ENCODE data around the gene MAP3K7CL. TPM values are rescaled to one million over a fixed set of nuclear protein-coding genes. Genes with fewer than 3 reads are reported as not detected.

The MAP3K7CL gene
- total RNA-seq, 1 donor from 2014 or later: 9.6 TPM

DNA sequence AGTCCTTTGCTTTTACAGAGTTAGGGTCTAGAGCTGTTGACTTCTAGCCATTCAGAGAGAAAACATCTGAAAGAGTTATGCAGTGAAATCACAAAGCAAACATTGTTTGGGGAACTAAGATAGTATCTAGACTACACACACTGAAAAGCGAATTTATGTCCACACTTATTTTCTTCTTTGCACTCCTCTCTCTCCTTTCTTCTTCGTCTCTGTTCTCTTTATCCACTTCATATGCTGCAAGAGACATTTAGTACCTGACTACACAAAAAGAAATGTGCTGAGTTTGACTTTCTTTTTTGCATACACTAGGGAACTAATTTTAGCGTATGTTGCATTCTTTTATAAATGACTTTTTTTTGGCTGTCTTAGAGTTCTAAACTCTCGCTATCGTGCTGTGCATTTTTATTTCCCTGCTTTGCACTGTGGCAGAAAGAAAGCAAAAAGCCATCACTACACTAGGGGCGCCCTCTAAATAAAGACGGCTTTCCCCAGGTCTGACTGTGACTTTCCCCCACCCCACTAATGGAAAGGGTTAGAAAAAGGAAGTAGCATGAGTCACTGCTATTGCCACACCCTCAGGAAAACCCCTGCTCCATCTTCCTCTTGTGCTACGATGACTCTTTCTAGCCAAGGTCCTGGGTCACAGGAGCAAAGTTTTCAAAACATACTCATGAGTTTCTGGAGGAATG lies 65.7 kb downstream of the MAP3K7CL start:
- DNase-seq (ENCODE audit: low read depth): peak; percentile 97

DNA sequence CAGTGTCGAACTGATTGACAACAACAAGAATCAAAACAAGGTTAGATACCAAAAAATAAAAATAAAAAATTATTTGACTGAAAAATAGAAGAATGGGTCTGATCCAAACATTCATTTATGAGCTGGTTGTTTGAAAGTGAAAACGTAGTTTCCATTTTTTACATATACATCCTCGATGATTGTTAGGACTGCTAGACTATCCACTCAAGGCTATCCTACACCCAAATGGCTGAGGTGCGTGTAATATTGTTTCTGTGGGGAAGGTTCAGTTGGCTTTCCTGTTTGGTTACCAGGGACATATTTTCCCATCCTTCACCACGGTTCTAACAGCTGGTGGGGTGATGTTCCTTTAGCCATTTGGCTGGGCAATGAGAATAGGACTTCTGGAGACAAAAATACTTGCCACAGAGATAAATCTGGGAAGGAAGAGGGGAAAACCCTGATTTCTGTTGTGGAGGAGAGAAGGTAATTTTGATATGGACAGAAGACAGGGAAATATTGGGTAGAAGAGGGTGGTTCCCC lies 66.3 kb downstream of the MAP3K7CL start:
- DNase-seq (ENCODE audit: low read depth): no peak

DNA sequence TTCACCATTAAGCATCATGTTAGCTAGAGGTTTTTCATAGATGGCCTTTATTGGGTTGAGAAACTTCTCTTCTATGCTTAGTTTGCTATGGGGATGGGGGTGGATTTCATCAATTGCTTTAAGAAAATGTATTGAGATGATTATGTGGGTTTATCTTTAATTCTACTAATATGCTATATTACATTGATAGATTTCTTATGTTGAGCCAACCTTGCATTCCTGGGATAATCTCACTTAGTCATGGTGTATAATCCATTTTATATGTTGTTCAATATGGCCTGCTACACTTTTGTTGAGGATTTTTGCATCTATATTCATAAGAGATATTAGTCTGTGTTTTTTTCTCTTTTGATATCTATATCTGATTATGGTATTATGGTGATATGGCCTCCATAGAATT lies 70.7 kb downstream of the MAP3K7CL start:
- no peak for DNase-seq (ENCODE audit: low read depth)

GRCh38 chr21:29205009-29205408 lies 74.6 kb downstream of the MAP3K7CL start:
- DNase-seq (ENCODE audit: low read depth): no peak

DNA sequence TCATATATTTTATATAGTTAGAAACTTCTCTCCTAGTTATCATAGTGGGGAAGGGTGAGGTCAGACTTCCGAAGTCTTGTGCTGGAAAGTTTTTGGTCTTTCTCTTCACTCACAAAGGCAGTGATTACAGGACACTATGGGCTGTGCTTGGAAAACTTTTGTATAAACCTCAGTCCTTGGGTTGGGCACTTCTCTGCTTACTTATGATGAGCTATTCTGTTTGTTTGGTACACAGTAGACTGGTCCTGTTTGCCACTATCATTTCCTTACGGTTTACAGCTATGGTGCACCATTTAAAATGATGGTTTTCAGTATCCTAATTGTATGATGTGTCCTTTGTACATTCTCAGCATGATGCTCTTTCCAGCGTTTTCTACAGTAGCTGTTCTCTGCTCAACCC lies 75.5 kb downstream of the MAP3K7CL start:
- DNase-seq (ENCODE audit: low read depth): no peak

- no peak for DNase-seq (ENCODE audit: low read depth)
Observed at GRCh38 chr21:29206445-29206844, 76.0 kb downstream of the MAP3K7CL start.

- no peak for DNase-seq (ENCODE audit: low read depth)
Observed at GRCh38 chr21:29207201-29207600, 76.8 kb downstream of the MAP3K7CL start.

GRCh38 chr21:29208044-29208681 lies 77.7 kb downstream of the MAP3K7CL start:
- no peak for DNase-seq (ENCODE audit: low read depth)

DNA sequence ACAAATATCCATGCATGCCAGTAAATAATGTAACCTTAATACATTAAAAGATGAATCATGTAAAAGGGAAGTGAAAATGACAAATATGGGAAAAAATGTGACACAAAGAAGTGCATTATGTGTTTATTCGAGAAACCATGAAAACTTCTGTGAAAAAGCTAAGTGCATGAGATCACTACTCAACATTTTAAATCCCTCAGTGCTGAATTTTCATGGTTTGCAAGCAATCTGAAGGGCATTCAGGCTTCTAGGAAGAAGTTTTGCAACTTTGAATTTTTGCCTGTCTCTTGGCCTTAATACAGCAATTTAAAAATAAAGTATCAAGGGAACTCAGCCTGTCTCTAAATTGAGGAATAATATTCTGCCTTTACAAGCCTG lies 78.2 kb downstream of the MAP3K7CL start:
- DNase-seq (ENCODE audit: low read depth): no peak

GRCh38 chr21:29209696-29210095 lies 79.3 kb downstream of the MAP3K7CL start:
- no peak for DNase-seq (ENCODE audit: low read depth)

DNA sequence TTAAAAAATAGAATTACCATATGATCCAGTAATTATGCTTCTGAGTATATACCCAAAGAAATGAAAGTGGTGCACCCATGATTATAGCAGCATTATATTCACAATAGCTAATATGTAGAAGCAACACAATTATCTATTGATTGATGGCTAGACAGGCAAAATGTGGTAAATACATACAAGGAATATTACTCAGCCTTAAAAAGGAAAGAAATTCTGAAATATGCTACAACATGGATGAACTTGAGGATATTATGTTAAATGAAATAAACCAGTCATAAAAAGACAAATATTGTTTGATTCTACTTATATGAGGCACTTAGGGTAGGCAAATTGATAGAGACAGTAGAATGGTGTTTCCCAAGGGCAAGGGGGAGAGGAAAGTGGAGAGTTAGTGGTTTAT lies 80.8 kb downstream of the MAP3K7CL start:
- no peak for DNase-seq (ENCODE audit: low read depth)

- DNase-seq (ENCODE audit: low read depth): no peak
Observed at GRCh38 chr21:29212446-29212845, 82.0 kb downstream of the MAP3K7CL start.

- no peak for DNase-seq (ENCODE audit: low read depth)
Observed at GRCh38 chr21:29213513-29214385, 83.3 kb downstream of the MAP3K7CL start.

DNA sequence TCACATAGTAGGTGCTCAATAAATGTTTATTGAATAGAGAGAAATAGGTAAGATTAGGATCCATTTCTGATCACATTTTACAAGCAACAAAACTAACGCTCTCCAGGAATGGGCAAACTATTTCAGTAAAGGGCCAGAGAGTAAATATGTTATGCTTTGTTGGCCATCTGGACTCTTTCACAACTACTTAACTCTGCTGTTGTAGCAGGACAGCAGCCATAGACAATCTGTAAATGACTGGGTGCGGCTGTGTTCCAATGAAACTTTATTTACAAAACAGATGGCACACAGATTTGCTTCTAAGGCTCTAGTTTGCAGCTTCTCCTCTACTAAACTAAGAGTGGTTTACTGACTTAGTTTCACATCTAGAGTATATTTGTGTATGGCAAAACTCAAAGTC lies 85.3 kb downstream of the MAP3K7CL start:
- DNase-seq (ENCODE audit: low read depth): no peak

DNA sequence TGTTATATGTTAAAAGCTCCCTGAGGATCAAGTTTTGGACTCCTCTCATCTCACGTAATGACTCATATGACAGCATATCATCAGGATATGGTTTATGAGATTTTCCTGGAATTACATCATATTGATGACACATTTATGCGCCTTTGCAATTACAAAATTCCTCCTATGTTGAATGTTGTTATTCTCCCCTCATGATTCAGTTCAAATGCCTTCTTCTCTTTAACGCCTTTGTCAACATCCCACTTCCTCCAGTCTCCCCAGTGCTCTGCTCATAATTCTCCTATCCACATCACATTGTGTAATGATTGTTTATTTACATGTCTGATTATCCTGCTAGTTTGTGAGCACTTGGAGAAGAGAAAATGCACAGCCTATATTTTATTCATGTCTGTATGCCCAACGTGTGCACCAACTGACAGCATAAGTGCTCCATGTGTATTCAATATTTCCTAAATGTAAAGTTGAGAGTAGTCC lies 87.4 kb downstream of the MAP3K7CL start:
- DNase-seq (ENCODE audit: low read depth): peak; percentile 62

DNA sequence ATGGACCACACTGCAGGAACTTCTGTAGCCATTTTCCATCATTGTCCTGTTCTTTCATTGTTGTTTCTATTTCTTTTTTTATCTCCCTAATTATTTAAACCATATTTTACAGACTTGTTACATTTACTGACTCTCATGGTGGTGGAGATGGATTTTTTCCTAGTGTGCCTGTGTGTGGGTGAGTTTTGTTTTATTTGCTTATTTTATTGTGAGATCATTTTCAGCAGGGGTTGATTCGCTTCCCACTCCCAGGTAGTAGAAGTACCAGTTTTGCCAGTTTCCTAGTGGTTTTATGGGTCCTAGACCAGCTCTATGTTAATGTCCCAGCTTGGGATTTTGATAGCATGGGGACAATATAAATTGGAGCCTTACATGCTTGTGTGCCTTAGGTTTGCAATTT lies 88.3 kb downstream of the MAP3K7CL start:
- no peak for DNase-seq (ENCODE audit: low read depth)

DNA sequence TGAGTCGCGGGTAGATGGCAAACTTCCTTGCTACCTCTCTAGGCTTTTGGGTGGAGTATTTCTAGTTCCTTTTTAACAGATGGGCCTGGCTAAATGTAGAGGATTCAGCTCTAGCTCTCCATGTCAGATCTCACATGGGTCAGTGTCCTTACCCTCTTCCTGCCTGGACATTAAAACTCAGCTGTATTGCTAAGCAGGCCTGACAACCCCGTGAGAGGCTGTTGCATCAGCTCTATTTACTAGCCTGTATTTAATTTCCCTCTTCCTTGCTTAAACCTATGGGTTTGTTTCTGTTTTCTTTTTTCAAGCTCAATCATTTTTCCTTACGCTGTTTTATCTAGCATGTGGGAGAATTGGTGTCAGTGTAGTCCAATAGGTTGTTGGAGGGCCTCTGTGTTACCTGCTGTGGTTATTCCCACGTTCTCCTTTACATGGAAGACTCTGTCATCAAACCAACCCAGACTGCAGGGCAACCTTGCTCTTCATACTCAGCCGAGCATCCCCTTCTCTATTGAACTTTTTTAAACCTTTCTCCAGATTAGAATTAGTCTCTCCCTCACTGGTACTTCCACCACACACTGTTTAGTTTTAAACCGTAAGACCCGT lies 88.8 kb downstream of the MAP3K7CL start:
- DNase-seq (ENCODE audit: low read depth): no peak

- no peak for DNase-seq (ENCODE audit: low read depth)
Observed at GRCh38 chr21:29221253-29221744, 90.9 kb downstream of the MAP3K7CL start.

DNA sequence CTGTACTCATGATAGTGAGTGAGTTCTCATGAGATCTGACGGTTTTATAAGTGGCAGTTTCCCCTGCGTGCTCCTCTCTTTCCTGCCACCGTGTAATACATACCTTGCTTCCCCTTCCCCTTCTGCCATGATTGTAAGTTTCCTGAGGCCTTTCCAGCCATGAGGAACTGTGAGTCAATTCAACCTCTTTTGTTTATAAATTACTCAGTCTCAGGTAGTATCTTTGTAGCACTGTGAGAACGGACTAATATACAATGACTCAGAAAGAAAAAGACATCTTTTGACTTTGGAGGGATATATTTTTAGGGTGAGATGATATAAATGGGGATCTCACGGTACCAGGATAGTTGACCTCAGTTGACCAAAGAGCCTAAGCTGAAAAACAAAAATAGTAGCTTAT lies 93.6 kb downstream of the MAP3K7CL start:
- DNase-seq (ENCODE audit: low read depth): no peak
